ENCODE data around the gene PID1. TPM values are rescaled to one million over a fixed set of nuclear protein-coding genes. Genes with fewer than 3 reads are reported as not detected.

PID1 gene
- polyA plus RNA-seq, 1 of the 3 experiments (the other 2 are of a cell fraction) = 0.16 TPM

GRCh38 chr2:229064749-229065148 is 206.3 kb downstream of the PID1 start:
- H3K36me3 ChIP-seq (replicated peaks in 1 of 2; ENCODE audit: control insufficient read depth in 1 of 2, insufficient read depth in 2 of 2, low read length in 1 of 2) = no peaks in the 10 kb centered on the region
- H3K4me1 ChIP-seq (ENCODE audit: control insufficient read depth in 1 of 2, insufficient read depth in 2 of 2, low read depth in 1 of 2, low read length in 1 of 2) = no peaks in the 10 kb centered on the region
- DNase-seq = no peak
- H2AFZ ChIP-seq (ENCODE audit: low read depth) = no peak overlapping the region
- no peaks in the 10 kb centered on the region for H3K27me3 ChIP-seq (ENCODE audit: insufficient read depth)
- no peaks in the 10 kb centered on the region for H3K9me2 ChIP-seq
- no peak overlapping the region for H3K4me3 ChIP-seq (ENCODE audit: low read depth in 2 of 2, low read length in 1 of 2)
- H3K9ac ChIP-seq = no peak overlapping the region
- no peaks in the 10 kb centered on the region for H3F3A ChIP-seq (replicated peaks; ENCODE audit: insufficient read depth)
- H3K27ac ChIP-seq (ENCODE audit: low read depth in 2 of 2, low read length in 1 of 2) = no peak overlapping the region
- H3K79me2 ChIP-seq (ENCODE audit: insufficient read depth) = no peaks in the 10 kb centered on the region
- 0 out of 2 replicates have a peak, but pooled peaks cover 7% of the 10 kb centered on the region for H3K9me3 ChIP-seq
- WGBS (ENCODE audit: low lambda C conversion rate) = 9% methylated on average over 3 of the region's 3 CpGs
- no peaks in the 10 kb centered on the region for H4K20me1 ChIP-seq (ENCODE audit: insufficient read depth)
- no peak overlapping the region for H3K4me2 ChIP-seq
- TF ChIP-seq EP300 (IDR thresholded peaks at IDR 0.05; ENCODE audit: borderline replicate concordance in 1 of 2, low read depth in 1 of 2, low read length in 1 of 2) (no peak), RXRA (IDR thresholded peaks at IDR 0.05; ENCODE audit: borderline replicate concordance, low read depth) (no peak), RCOR1 (IDR thresholded peaks at IDR 0.05; ENCODE audit: low read length) (no peak), IRF3 (IDR thresholded peaks at IDR 0.05; ENCODE audit: low read depth, low read length) (no peak), MXI1 (IDR thresholded peaks at IDR 0.05; ENCODE audit: low read depth, low read length) (no peak), TAF1 (IDR thresholded peaks at IDR 0.05; ENCODE audit: borderline replicate concordance, low read depth, low read length) (no peak), ELF1 (IDR thresholded peaks at IDR 0.05) (no peak), ZBTB33 (IDR thresholded peaks at IDR 0.05; ENCODE audit: borderline replicate concordance, low read depth) (no peak), SMC3 (IDR thresholded peaks at IDR 0.05; ENCODE audit: low read depth, low read length) (no peak), FOXJ3 (CRISPR knock-in tag; IDR thresholded peaks at IDR 0.05) (no peak), FOXM1 (IDR thresholded peaks at IDR 0.05; ENCODE audit: low read depth) (no peak), USF2 (IDR thresholded peaks at IDR 0.05; ENCODE audit: borderline replicate concordance, low read depth, low read length) (no peak), REST (IDR thresholded peaks at IDR 0.05; ENCODE audit: low read depth, low read length) (no peak), FOSL2 (IDR thresholded peaks at IDR 0.05; ENCODE audit: borderline replicate concordance, low read depth) (no peak), YY1 (IDR thresholded peaks at IDR 0.05; ENCODE audit: low read depth) (no peak), EZH2phosphoT487 (IDR thresholded peaks at IDR 0.05; ENCODE audit: borderline replicate concordance, low read depth) (no peak), MAX (IDR thresholded peaks at IDR 0.05; ENCODE audit: low read depth) (no peak), RAD21 (IDR thresholded peaks at IDR 0.05; ENCODE audit: low read length) (no peak)
- POLR2A ChIA-PET = no interaction called here
- CTCF ChIA-PET = no interaction called here
